ENCODE data around the gene PRSS3.
A peak's percentile ranks its signal among the peaks of the same experiment; 100 is the strongest.
"Not testable (repeated sequence)": the region's sequence is repeated elsewhere in the genome, so short reads cannot be mapped to it uniquely, and the experiment has no call there.

Gene PRSS3

DNA sequence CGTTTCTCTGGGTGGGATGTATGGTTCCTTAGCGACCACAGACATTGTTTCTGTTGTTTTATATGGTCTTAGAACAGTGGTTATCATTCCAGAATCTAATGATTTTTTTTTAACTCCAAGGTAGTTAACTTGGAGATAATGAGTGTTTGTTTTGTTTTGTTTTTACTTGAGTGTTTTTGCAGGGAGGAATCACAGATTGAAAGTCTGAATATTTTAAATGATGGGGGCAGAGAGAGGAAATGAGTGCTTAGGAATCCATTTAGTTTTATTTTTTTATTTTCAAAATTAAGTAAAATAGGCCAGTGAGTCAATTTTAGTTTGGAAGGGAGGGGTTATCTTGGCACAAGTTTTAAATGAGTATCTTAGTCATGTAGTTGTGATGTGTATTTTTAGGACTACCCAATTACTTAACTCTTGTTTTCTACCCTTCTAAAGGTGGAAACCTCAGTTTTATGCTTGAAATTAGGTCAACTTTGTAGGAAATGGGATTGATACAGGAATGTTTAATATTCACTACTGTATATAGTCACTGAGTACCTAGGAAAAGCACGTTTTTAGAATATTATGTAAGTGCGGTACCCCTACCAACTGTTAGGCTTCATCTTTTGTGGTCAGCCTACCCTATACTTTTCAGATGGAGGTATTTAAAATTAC lies 23.6 kb downstream of the PRSS3 start:
- no peak for DNase-seq (ENCODE audit: extremely low read depth, low read depth)
- TF ChIP-seq, protein P1, sequence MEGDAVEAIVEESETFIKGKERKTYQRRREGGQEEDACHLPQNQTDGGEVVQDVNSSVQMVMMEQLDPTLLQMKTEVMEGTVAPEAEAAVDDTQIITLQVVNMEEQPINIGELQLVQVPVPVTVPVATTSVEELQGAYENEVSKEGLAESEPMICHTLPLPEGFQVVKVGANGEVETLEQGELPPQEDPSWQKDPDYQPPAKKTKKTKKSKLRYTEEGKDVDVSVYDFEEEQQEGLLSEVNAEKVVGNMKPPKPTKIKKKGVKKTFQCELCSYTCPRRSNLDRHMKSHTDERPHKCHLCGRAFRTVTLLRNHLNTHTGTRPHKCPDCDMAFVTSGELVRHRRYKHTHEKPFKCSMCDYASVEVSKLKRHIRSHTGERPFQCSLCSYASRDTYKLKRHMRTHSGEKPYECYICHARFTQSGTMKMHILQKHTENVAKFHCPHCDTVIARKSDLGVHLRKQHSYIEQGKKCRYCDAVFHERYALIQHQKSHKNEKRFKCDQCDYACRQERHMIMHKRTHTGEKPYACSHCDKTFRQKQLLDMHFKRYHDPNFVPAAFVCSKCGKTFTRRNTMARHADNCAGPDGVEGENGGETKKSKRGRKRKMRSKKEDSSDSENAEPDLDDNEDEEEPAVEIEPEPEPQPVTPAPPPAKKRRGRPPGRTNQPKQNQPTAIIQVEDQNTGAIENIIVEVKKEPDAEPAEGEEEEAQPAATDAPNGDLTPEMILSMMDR (IDR thresholded peaks at IDR 0.05; ENCODE audit: low read depth, low read length): no peak

DNA sequence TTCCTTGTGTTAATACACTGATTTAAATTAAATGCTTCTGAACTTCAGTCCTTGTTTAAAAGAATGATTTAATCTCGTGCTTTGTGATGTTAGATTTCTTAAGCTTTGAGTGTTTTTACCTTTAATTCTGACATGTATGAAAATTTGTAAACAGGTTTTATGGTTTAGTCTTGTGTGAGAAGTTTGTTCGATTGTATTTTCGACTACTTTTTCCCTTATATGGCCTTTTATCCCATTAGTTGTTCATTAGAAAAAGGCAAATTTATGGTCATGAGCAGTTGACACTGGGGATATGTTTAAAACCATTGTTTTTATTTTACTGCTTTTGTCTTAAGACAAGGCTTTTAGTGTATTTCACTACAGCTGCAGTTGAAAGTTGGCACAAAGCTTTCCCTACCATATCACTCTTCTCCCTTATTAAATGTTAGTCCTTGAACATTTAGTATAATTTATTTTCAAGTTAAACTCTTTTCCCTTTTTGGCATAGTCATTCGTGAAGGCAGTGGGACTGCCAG lies 24.9 kb downstream of the PRSS3 start:
- DNase-seq (ENCODE audit: extremely low read depth, low read depth): no peak
- TF ChIP-seq, protein P1 (IDR thresholded peaks at IDR 0.05; ENCODE audit: low read depth, low read length): no peak

DNA sequence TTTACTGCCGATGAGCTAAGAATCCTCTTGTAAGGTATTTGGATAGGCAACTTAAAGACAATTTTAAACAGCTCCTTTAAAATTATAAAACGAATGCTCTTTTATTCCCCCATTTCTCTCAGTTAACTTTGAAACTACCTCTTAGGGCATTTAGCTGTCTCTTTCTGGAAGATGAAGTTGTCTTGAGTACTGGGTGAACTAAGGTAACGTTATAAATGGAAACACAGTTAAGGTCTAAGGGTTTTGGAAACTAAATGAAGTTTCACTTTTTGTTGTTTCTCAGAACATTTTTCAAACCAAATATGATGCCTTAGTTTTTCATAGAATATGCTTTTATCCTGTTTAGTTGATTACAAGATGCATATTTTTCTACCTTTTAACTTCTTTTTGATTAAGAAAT lies 28.4 kb downstream of the PRSS3 start:
- TF ChIP-seq, protein P1 (IDR thresholded peaks at IDR 0.05; ENCODE audit: low read depth, low read length): no peak

DNA sequence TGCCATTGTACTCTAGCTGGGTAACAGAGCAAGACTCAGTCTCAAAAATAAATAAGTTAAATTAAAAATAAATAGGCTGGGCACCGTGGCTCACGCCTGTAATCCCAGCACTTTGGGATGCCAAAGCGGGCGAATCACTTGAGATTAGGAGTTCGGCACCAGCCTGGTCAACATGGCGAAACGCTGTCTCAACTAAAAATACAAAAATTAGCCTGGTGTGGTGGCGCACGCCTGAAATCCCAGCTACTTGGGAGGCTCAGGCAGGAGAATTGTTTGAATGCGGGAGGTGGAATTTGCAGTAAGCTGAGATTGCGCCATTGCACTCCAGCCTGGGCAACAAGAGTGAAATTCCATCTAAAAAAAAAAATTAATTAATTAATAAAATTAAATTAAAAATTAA lies 31.9 kb downstream of the PRSS3 start:
- DNase-seq (ENCODE audit: extremely low read depth, low read depth): not testable (repeated sequence)

More for the DNA sequence above, 28.4 kb downstream of the PRSS3 start:
- DNase-seq (ENCODE audit: extremely low read depth, low read depth): no peak

DNA sequence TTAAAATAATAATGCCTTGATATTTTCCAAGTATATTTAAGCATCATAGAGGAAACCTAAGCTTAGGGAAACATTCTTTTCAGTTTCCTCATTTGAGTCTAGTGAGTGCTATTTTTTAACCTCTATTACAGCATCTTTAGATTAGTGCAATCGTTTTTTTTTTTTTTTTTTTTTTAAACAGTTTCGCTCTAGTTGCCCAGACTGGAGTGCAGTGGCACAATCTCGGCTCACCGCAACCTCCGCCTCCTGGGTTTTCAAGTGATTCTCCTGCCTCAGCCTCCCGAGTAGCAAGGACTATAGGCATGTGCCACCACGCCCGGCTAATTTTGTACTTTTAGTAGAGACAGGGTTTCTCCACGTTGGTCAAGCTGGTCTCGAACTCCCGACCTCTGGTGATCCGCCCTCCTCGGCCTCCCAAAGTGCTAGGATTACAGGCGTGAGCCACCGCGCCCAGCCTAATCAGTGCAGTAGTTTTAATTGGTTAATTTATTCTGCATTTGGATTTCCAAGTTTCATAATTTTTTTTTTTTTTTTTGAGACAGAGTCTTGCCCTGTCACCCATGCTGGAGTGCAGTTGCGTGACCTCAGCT lies 34.4 kb downstream of the PRSS3 start:
- not testable (repeated sequence) for DNase-seq (ENCODE audit: extremely low read depth, low read depth)

DNA sequence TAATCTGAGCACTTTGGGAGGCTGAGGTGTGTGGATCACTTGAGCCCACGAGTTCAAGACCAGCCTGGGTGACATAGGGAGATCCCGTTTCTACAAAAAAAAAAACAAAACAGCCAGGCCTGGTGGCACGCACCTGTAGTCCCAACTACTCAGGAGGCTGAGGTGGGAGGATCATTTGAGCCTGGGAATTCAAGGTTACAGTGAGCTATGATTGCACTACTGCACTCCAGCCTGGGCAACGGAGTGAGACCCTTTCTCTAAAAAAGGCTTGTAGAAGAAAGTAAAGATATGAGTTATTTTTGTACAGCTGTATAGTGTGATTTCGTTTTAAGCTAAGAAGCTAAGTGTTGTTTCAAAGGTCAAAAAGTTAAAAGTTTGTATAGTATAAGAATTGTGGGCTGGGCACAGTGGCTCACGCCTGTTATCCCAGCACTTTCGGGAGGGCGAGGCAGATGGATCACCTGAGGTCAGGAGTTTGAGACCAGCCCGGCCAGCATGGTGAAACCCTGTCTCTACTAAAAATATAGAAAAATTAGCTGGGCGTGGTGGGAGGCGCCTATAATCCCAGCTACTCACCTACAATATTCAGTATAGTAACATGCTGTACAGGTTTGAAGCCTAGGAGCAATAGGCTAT lies 40.4 kb downstream of the PRSS3 start:
- no peak for DNase-seq (ENCODE audit: extremely low read depth, low read depth)
- TF ChIP-seq, protein P1 (IDR thresholded peaks at IDR 0.05; ENCODE audit: low read depth, low read length): no peak

DNA sequence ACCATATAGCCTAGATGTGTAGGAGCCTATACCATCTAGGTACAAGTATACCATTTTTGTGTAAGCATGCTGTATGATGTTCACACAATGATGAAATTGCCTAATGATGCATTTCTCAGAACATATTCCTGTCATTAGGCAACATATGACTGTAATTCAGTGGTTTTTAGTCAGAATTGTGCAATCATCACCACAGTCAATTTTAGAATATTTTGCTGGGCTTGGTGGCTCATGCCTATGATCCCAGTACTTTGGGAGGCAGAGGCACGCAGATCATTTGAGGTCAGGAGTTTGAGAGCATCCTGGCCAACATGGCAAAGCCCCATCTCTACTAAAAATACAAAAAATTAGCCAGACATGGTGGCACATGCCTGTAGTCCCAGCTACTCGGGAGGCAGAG lies 40.9 kb downstream of the PRSS3 start:
- DNase-seq (ENCODE audit: extremely low read depth, low read depth): peak; percentile 75

DNA sequence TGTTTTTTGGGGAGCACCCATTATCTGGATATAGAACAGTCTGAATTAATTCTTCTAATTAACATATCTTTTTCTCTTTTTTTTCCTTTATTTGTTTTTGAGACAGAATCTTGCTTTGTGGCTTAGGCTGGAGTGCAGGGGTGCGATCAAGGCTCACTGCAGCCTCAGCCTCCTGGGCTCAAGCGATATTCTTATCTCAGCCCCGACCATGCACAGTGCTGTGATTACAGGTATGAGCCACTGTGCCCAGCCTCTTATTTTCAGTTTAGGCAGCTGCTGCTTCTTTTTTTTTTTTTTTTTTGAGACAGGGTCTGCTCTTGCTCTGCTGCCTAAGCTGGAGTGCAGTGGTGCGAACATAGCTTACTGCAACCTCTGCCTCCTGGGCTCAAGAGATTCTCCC lies 41.8 kb downstream of the PRSS3 start:
- DNase-seq (ENCODE audit: extremely low read depth, low read depth): no peak
- TF ChIP-seq, protein P1 (IDR thresholded peaks at IDR 0.05; ENCODE audit: low read depth, low read length): no peak

DNA sequence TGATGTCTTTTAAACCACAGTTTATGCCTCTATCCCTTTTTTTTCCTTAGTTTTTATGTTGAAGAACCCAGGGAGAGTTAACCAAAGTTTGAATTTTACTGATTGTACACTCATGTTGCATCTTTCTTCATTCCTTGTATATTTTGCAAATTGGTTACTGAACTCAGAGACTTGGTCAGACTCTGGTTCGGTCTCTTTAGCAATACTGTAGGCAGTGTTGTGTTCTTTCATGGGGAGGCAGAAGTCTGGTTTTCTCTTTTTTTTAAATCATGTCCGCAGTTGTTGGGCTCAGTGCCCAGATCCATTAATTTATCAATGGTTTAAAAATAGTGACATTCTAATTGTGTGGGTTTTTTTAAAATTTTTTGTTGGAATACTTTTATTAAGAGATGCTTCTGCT lies 45.0 kb downstream of the PRSS3 start:
- no peak for DNase-seq (ENCODE audit: extremely low read depth, low read depth)
- TF ChIP-seq, protein P1 (IDR thresholded peaks at IDR 0.05; ENCODE audit: low read depth, low read length): no peak
